ENCODE measurements around the gene GMDS. TPM values are rescaled to one million over a fixed set of nuclear protein-coding genes. Genes with fewer than 3 reads are reported as not detected.

Gene GMDS
- total and polyA plus RNA-seq, 2 donors (not counting 3 experiments of a cell fraction or from before 2014, with no cell fraction given), result 9.8 to 23.5 TPM

DNA sequence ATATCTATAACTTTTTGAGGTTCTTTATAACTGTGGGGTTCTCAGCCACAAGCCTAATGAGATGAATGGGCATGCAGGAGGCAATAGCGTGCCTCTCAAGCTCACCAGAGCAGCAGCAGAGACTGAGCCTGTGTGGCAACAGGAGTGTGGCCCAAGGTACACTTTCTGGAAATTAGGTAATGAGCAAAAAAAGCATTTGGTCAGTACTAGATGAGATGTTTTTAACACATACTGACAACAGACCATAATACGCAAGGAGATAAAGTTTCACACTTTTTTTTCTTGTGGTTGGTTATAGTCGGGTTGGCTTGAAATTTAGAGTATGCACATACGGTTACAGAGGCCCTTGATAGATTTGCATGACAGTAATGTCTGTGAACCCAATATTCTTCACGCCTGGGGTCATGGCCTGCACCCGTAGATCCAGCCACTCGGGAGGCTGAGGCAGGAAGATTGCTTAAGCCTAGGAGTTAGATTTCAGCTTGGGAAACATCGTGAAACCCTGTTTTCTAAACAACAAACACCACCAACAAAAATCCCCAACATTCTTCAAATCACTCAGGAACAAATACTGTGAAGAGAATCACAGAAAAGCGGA, 300.1 kb downstream of the GMDS start:
- H3K9ac ChIP-seq (replicated peaks; ENCODE audit: extremely low read depth, insufficient read depth, low read length), result no peak overlapping the region
- H3K4me2 ChIP-seq (ENCODE audit: insufficient read depth, low read length), result no peak overlapping the region
- no peak overlapping the region for H3K4me3 ChIP-seq (replicated peaks in 1 of 3; ENCODE audit: insufficient read depth in 1 of 3, low read depth in 1 of 3, low read length in 3 of 3)
- H3K9me1 ChIP-seq (replicated peaks; ENCODE audit: control insufficient read depth, extremely low read depth, insufficient read depth, low read length), result no peaks in the 10 kb centered on the region
- no TSS peak for BruUV-seq (replicated peaks)
- H2AFZ ChIP-seq (ENCODE audit: low read depth, low read length), result no peak overlapping the region
- no peak for TF ChIP-seq FOS (IDR thresholded peaks at IDR 0.05; ENCODE audit: borderline replicate concordance, insufficient read depth, low read length)
- TF ChIP-seq EZH2 (IDR thresholded peaks at IDR 0.05; ENCODE audit: borderline replicate concordance, low read depth, low read length, severe bottlenecking), result no peak
- no peak for TF ChIP-seq POLR2AphosphoS5 (IDR thresholded peaks at IDR 0.05; ENCODE audit: insufficient read depth, low read depth, low read length)
- TF ChIP-seq MAX (IDR thresholded peaks at IDR 0.05; ENCODE audit: insufficient read depth, insufficient read length), result no peak
- no peak for TF ChIP-seq CTCF (IDR thresholded peaks at IDR 0.05; ENCODE audit: extremely low read depth in 1 of 2, insufficient read depth in 1 of 2, low read depth in 1 of 2, low read length in 2 of 2)
- TF ChIP-seq MYC (IDR thresholded peaks at IDR 0.05; ENCODE audit: low read depth, low read length), result no peak
- TF ChIP-seq JUN (IDR thresholded peaks at IDR 0.05; ENCODE audit: borderline replicate concordance, insufficient read depth, insufficient read length, low read depth), result no peak
- no peak for TF ChIP-seq GATA2 (IDR thresholded peaks at IDR 0.05; ENCODE audit: insufficient read depth, insufficient read length, low read depth, low read length)
- TF ChIP-seq POLR2A (IDR thresholded peaks at IDR 0.05; ENCODE audit: low read depth, low read length), result no peak
- no peaks in the 10 kb centered on the region for H3K36me3 ChIP-seq (ENCODE audit: control insufficient read depth in 2 of 2, extremely low read depth in 1 of 2, insufficient read depth in 2 of 2, low read length in 2 of 2)
- H4K20me1 ChIP-seq (replicated peaks; ENCODE audit: control insufficient read depth, extremely low read depth, insufficient read depth, low read length), result no peaks in the 10 kb centered on the region
- POLR2A ChIA-PET, result no interaction called here
- DNase-seq (ENCODE audit: low read depth, low spot score) (no peak), FAIRE-seq (no peak)
- dilution Hi-C loops (cut with MboI; ENCODE audit: extremely low pct_ligation_motif_present, low sequenced_read_pairs) (no loop called here), intact Hi-C loops (cut with micrococcal nuclease) (no loop called here)
- H3K79me2 ChIP-seq (ENCODE audit: control insufficient read depth, insufficient read depth, low read length), result no peaks in the 10 kb centered on the region
- no peaks in the 10 kb centered on the region for H3K27me3 ChIP-seq (ENCODE audit: control insufficient read depth in 2 of 2, insufficient read depth in 2 of 2, low read length in 2 of 2)
- H3K27ac ChIP-seq (ENCODE audit: insufficient read depth, low read depth, low read length), result no peak overlapping the region
- no peaks in the 10 kb centered on the region for H3K9me3 ChIP-seq (replicated peaks; ENCODE audit: control insufficient read depth, insufficient read depth, low read length)
- CTCF ChIA-PET, result no interaction called here
- no peaks in the 10 kb centered on the region for H3K4me1 ChIP-seq (ENCODE audit: control insufficient read depth, extremely low read depth, insufficient read depth, low read length)

Measured in endothelial cell of umbilical vein (primary cell).